Esophagus muscularis mucosa (tissue), 3 donors: ENCODE measurements around the gene CEP170.

Experiments
- CTCF ChIP-seq, 3 experiments: fragments of 200-600 bp in 2 of 3; fragments of 450-650 bp in 1 of 3; sonication (generic) in 2 of 3; IDR thresholded peaks; one replicate each; pipeline ENCODE4 v1.5.1; 2017 to 2019; ENCODE audit warnings: antibody characterized with exemption in 3 of 3, mild to moderate bottlenecking in 2 of 3, moderate library complexity in 1 of 3
- POLR2A ChIP-seq: fragments of 450-650 bp; IDR thresholded peaks from one replicate; pipeline ENCODE4 v1.6.1; 2017; ENCODE audit warnings: antibody characterized with exemption, moderate library complexity, mild to moderate bottlenecking, low read depth

GRCh38 chr1:243244432-243244841 lies 10.6 kb downstream of the CEP170 start:
- TF ChIP-seq POLR2A = no peak
- no peak for TF ChIP-seq CTCF (IDR thresholded peaks at IDR 0.05)
